ENCODE measurements around the gene PIP5K1C.

PIP5K1C gene

DNA sequence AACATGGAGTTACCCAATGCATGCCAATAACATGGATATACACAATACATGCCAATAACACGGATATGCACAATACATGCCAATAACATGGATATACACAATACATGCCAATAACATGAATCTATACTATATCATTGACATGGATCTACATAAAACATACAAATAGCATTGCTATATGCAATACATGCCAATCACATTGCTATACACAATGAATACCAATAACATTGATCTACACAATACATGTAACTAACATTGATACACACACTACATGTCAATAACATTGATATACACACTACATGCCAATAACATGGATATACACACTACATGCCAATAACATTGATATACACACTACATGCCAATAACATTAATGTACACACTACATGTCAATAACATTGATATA, 932 bp upstream of the PIP5K1C start:
- no peak overlapping the region for H2BK120ac ChIP-seq (ENCODE audit: low read depth, low read length)
- no peak overlapping the region for H4K91ac ChIP-seq (ENCODE audit: low read length)
- H3K23ac ChIP-seq (ENCODE audit: low read length in 2 of 2) = no peak overlapping the region
- H2BK15ac ChIP-seq (ENCODE audit: low read depth, poor library complexity, severe bottlenecking) = no peak overlapping the region
- no peaks in the 10 kb centered on the region for H3K9me3 ChIP-seq (ENCODE audit: control insufficient read depth, low read length)
- H3K9ac ChIP-seq (ENCODE audit: low read length) = no peak overlapping the region
- peaks cover 27% of the 10 kb centered on the region for H3K4me1 ChIP-seq (ENCODE audit: control insufficient read depth, insufficient read depth, low read depth, low read length)
- no peak overlapping the region for H3K4me2 ChIP-seq (ENCODE audit: low read length, poor library complexity, severe bottlenecking)
- no peak overlapping the region for H3K14ac ChIP-seq (ENCODE audit: low read length in 2 of 2)
- no peak overlapping the region for H3K4ac ChIP-seq (ENCODE audit: low read depth in 1 of 2, low read length in 2 of 2)
- WGBS = 17% methylated on average over 1 of the region's 1 CpG
- no peaks in the 10 kb centered on the region for H3K27me3 ChIP-seq (ENCODE audit: control insufficient read depth in 1 of 2, insufficient read depth in 1 of 2, low read length in 2 of 2)
- H2BK5ac ChIP-seq (ENCODE audit: low read depth, low read length, poor library complexity, severe bottlenecking) = no peak overlapping the region
- H3K36me3 ChIP-seq (ENCODE audit: control insufficient read depth in 1 of 2, insufficient read depth in 2 of 2, low read depth in 1 of 2, low read length in 2 of 2) = peaks cover 0 to 19% of the 10 kb centered on the region in 2 experiments
- H2AFZ ChIP-seq (ENCODE audit: low read depth, low read length) = no peak overlapping the region
- H3K18ac ChIP-seq (ENCODE audit: low read depth in 1 of 2, low read length in 2 of 2) = no peak overlapping the region
- no peak overlapping the region for H2BK12ac ChIP-seq (ENCODE audit: low read length in 2 of 2)
- no peak overlapping the region for H2AK5ac ChIP-seq (ENCODE audit: low read length, severe bottlenecking)
- H3K27ac ChIP-seq (ENCODE audit: low read length, poor library complexity, severe bottlenecking) = no peak overlapping the region
- H3K4me3 ChIP-seq (ENCODE audit: insufficient read depth in 1 of 2, low read depth in 1 of 2, low read length in 2 of 2) = no peak overlapping the region
- H3K79me1 ChIP-seq (replicated peaks; ENCODE audit: low read length, poor library complexity, severe bottlenecking) = no peaks in the 10 kb centered on the region
- H4K8ac ChIP-seq (ENCODE audit: low read length) = no peak overlapping the region
- DNase-seq = no peak

DNA sequence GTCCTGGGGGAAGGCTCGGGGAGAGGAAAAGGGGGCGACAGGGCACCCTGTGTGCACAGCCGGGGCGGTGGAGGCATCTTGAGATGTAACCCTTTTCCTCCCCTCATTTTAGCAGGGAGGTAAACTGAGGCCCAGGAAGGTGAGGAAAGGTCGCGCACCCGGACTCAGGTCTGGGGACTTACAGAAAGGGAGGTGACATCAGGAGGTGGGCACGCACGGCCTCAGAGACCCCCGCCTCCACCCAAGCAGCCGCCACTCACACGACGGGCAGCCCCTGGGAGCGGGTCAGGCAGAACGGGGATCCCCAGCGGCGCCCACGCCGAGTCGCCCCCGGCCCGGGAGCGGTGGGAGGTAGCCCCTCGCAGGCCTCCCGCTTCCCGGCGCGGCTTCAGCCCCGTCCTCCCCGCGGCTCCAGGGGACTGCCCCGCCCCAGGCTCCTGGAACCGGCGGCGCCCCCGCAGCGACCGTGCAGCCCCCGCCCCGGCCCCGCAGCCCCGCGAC, 477 bp downstream of the PIP5K1C start:
- H3K23ac ChIP-seq (ENCODE audit: low read length in 2 of 2) = peak overlapping the region in 1 of 2 experiments; percentile 63
- peak overlapping the region; percentile 82 to 97 for H3K4ac ChIP-seq (ENCODE audit: low read depth in 1 of 2, low read length in 2 of 2)
- peak overlapping the region in 1 of 2 experiments; percentile 85 for H2BK12ac ChIP-seq (ENCODE audit: low read length in 2 of 2)
- under 1% methylated on average over 19 of the region's 43 CpGs for WGBS
- DNase-seq = no peak
- peak overlapping the region; percentile 66 for H4K8ac ChIP-seq (ENCODE audit: low read length)
- peak overlapping the region; percentile 92 for H3K9ac ChIP-seq (ENCODE audit: low read length)
- peak overlapping the region; percentile 14 for H4K91ac ChIP-seq (ENCODE audit: low read length)
- H3K27me3 ChIP-seq (ENCODE audit: control insufficient read depth in 1 of 2, insufficient read depth in 1 of 2, low read length in 2 of 2) = no peaks in the 10 kb centered on the region
- H3K14ac ChIP-seq (ENCODE audit: low read length in 2 of 2) = peak overlapping the region; percentile 49 to 100
- H3K36me3 ChIP-seq (ENCODE audit: control insufficient read depth in 1 of 2, insufficient read depth in 2 of 2, low read depth in 1 of 2, low read length in 2 of 2) = peaks cover 0 to 33% of the 10 kb centered on the region in 2 experiments
- peak overlapping the region; percentile 69 for H3K27ac ChIP-seq (ENCODE audit: low read length, poor library complexity, severe bottlenecking)
- H3K4me3 ChIP-seq (ENCODE audit: insufficient read depth in 1 of 2, low read depth in 1 of 2, low read length in 2 of 2) = peak overlapping the region; percentile 96 to 98
- peak overlapping the region; percentile 86 for H2BK15ac ChIP-seq (ENCODE audit: low read depth, poor library complexity, severe bottlenecking)
- no peak overlapping the region for H2AFZ ChIP-seq (ENCODE audit: low read depth, low read length)
- H3K79me1 ChIP-seq (replicated peaks; ENCODE audit: low read length, poor library complexity, severe bottlenecking) = no peaks in the 10 kb centered on the region
- H2BK5ac ChIP-seq (ENCODE audit: low read depth, low read length, poor library complexity, severe bottlenecking) = peak overlapping the region; percentile 63
- peak overlapping the region; percentile 81 for H2BK120ac ChIP-seq (ENCODE audit: low read depth, low read length)
- peak overlapping the region; percentile 99 for H3K4me2 ChIP-seq (ENCODE audit: low read length, poor library complexity, severe bottlenecking)
- no peaks in the 10 kb centered on the region for H3K9me3 ChIP-seq (ENCODE audit: control insufficient read depth, low read length)
- H3K4me1 ChIP-seq (ENCODE audit: control insufficient read depth, insufficient read depth, low read depth, low read length) = peaks cover 35% of the 10 kb centered on the region
- no peak overlapping the region for H2AK5ac ChIP-seq (ENCODE audit: low read length, severe bottlenecking)
- peak overlapping the region; percentile 80 to 98 for H3K18ac ChIP-seq (ENCODE audit: low read depth in 1 of 2, low read length in 2 of 2)

DNA sequence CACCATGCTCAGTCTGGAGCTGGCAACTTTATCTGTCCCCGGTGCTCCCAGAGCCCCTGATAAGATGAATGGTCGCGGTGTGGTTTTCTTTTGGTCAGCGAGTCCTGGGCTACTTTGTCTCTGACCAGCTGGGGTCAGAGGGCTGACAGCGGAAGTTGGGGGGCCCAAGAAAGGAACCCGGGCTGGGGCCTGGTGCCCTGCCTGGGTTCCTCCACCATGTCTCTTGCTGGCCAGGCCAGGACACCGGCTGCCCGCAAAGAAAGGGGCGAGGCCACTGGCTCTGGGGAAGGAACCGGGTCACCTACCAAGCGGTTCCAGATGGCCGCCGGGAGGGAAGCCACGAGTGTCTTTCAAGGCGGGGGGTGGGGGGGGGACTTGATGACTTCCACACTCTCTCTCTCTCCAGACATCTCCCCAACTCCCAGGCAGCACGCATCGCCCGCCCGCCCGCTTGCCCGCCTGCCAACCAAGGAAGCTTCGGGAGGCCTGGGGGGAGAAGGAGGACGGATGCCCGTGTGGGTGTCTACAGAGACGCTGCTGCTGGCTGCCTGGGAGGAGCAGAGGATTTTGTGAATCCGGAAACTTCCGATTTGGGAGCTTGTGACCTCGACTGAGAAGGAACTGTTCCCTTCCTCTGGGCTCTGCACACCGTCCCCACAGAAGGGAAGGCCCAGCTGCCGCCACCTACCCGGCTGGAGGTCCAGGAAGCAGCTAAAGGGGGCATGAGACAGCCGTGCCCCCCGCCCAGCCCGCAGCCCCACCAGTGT, 1.1 kb downstream of the PIP5K1C start:
- Histone ChIP-seq H3K9me3 (ENCODE audit: control insufficient read depth, low read length) (no peaks in the 10 kb centered on the region), H4K8ac (ENCODE audit: low read length) (peak overlapping the region; percentile 66), H3K4ac (ENCODE audit: low read depth in 1 of 2, low read length in 2 of 2) (peak overlapping the region; percentile 31 to 97), H3K9ac (ENCODE audit: low read length) (peak overlapping the region; percentile 92), H3K27me3 (ENCODE audit: control insufficient read depth in 1 of 2, insufficient read depth in 1 of 2, low read length in 2 of 2) (no peaks in the 10 kb centered on the region), H4K91ac (ENCODE audit: low read length) (peak overlapping the region; percentile 25), H3K14ac (ENCODE audit: low read length in 2 of 2) (peak overlapping the region in 1 of 2 experiments; percentile 100), H3K4me2 (ENCODE audit: low read length, poor library complexity, severe bottlenecking) (peak overlapping the region; percentile 99), H2BK12ac (ENCODE audit: low read length in 2 of 2) (peak overlapping the region in 1 of 2 experiments; percentile 85), H3K36me3 (ENCODE audit: control insufficient read depth in 1 of 2, insufficient read depth in 2 of 2, low read depth in 1 of 2, low read length in 2 of 2) (peaks cover 0 to 39% of the 10 kb centered on the region in 2 experiments), H3K27ac (ENCODE audit: low read length, poor library complexity, severe bottlenecking) (peak overlapping the region; percentile 69), H2BK15ac (ENCODE audit: low read depth, poor library complexity, severe bottlenecking) (peak overlapping the region; percentile 54), H3K18ac (ENCODE audit: low read depth in 1 of 2, low read length in 2 of 2) (peak overlapping the region; percentile 80 to 98), H2AK5ac (ENCODE audit: low read length, severe bottlenecking) (no peak overlapping the region), H3K4me1 (ENCODE audit: control insufficient read depth, insufficient read depth, low read depth, low read length) (peaks cover 41% of the 10 kb centered on the region), H2AFZ (ENCODE audit: low read depth, low read length) (no peak overlapping the region), H3K4me3 (ENCODE audit: insufficient read depth in 1 of 2, low read depth in 1 of 2, low read length in 2 of 2) (peak overlapping the region; percentile 96 to 98), H3K23ac (ENCODE audit: low read length in 2 of 2) (no peak overlapping the region), H2BK120ac (ENCODE audit: low read depth, low read length) (peak overlapping the region; percentile 42), H2BK5ac (ENCODE audit: low read depth, low read length, poor library complexity, severe bottlenecking) (no peak overlapping the region), H3K79me1 (replicated peaks; ENCODE audit: low read length, poor library complexity, severe bottlenecking) (no peaks in the 10 kb centered on the region)
- WGBS = 13% methylated on average over 28 of the region's 34 CpGs
- peak; percentile 74 for DNase-seq

DNA sequence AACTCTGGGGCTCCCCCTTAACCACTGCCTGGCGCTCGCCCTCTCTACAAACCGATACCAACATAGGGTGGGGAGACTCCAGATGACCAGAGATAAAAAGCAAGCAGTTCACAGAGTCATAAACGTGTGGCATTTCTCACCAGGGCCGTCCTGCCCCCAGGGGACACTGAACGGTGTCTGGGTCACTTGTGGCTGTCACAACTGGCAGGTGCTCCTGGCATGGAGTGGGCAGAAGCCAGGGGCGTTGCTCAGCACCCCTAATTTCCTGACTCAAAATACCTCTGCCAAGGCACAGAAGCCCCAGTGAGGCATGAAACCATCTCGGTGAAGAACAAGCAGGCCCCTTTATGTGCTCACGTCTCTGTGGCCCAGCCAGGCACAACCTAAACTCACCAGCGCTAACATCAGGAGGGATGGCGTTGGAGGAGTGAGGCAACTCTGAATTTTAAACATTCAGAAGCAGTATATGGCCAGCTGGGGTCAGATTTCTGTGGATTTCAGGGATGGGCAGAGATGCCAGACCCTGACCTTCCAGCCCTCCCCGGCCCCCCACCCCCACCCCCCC, 1.8 kb downstream of the PIP5K1C start:
- Histone ChIP-seq H2BK5ac (ENCODE audit: low read depth, low read length, poor library complexity, severe bottlenecking) (no peak overlapping the region), H3K9me3 (ENCODE audit: control insufficient read depth, low read length) (no peaks in the 10 kb centered on the region), H2AFZ (ENCODE audit: low read depth, low read length) (no peak overlapping the region), H3K4ac (ENCODE audit: low read depth in 1 of 2, low read length in 2 of 2) (peak overlapping the region; percentile 22 to 27), H3K14ac (ENCODE audit: low read length in 2 of 2) (no peak overlapping the region), H3K23ac (ENCODE audit: low read length in 2 of 2) (no peak overlapping the region), H3K4me2 (ENCODE audit: low read length, poor library complexity, severe bottlenecking) (peak overlapping the region; percentile 29), H3K18ac (ENCODE audit: low read depth in 1 of 2, low read length in 2 of 2) (peak overlapping the region in 1 of 2 experiments; percentile 16), H3K79me1 (replicated peaks; ENCODE audit: low read length, poor library complexity, severe bottlenecking) (no peaks in the 10 kb centered on the region), H4K91ac (ENCODE audit: low read length) (no peak overlapping the region), H3K36me3 (ENCODE audit: control insufficient read depth in 1 of 2, insufficient read depth in 2 of 2, low read depth in 1 of 2, low read length in 2 of 2) (peaks cover 0 to 42% of the 10 kb centered on the region in 2 experiments), H4K8ac (ENCODE audit: low read length) (no peak overlapping the region), H3K9ac (ENCODE audit: low read length) (peak overlapping the region; percentile 62), H3K4me3 (ENCODE audit: insufficient read depth in 1 of 2, low read depth in 1 of 2, low read length in 2 of 2) (peak overlapping the region in 1 of 2 experiments; percentile 68), H2BK15ac (ENCODE audit: low read depth, poor library complexity, severe bottlenecking) (no peak overlapping the region), H3K27me3 (ENCODE audit: control insufficient read depth in 1 of 2, insufficient read depth in 1 of 2, low read length in 2 of 2) (no peaks in the 10 kb centered on the region), H2BK12ac (ENCODE audit: low read length in 2 of 2) (peak overlapping the region; percentile 8 to 34), H2BK120ac (ENCODE audit: low read depth, low read length) (no peak overlapping the region), H2AK5ac (ENCODE audit: low read length, severe bottlenecking) (no peak overlapping the region), H3K4me1 (ENCODE audit: control insufficient read depth, insufficient read depth, low read depth, low read length) (peaks cover 42% of the 10 kb centered on the region), H3K27ac (ENCODE audit: low read length, poor library complexity, severe bottlenecking) (peak overlapping the region; percentile 3)
- peak; percentile 40 for DNase-seq
- WGBS = 79% methylated on average over 7 of the region's 12 CpGs

All from mesenchymal stem cell (in vitro differentiated cells and primary cell).